GM13976 (cell line): ENCODE results near the gene JAK3.

ENCODE experiments used
- DNase-seq: peaks from one replicate; pipeline ENCODE4 v3.0.0; 2012; ENCODE audit warnings: low spot score
- CTCF ChIP-seq: IDR thresholded peaks from 2 replicates; pipeline ENCODE4 v1.5.1; 2012; ENCODE audit warnings: borderline replicate concordance, mild to moderate bottlenecking; ENCODE audit not compliant: insufficient read depth; ENCODE audit errors: extremely low read depth, missing control alignments, control extremely low read depth
- in situ Hi-C: fragments of 300-500 bp; cut with MboI; formaldehyde crosslinking; loops from one replicate; pipeline ENCODE4 v1.12.0; 2022; ENCODE audit warnings: low sequenced_read_pairs, mixed read lengths, inconsistent platforms; ENCODE audit not compliant: unreplicated experiment

The JAK3 gene

GRCh38 chr19:17796838-17797423, 50.9 kb downstream of the JAK3 start:
- no peak for DNase-seq
- no peak for TF ChIP-seq CTCF
- in situ Hi-C loops, result no loop called here

DNA sequence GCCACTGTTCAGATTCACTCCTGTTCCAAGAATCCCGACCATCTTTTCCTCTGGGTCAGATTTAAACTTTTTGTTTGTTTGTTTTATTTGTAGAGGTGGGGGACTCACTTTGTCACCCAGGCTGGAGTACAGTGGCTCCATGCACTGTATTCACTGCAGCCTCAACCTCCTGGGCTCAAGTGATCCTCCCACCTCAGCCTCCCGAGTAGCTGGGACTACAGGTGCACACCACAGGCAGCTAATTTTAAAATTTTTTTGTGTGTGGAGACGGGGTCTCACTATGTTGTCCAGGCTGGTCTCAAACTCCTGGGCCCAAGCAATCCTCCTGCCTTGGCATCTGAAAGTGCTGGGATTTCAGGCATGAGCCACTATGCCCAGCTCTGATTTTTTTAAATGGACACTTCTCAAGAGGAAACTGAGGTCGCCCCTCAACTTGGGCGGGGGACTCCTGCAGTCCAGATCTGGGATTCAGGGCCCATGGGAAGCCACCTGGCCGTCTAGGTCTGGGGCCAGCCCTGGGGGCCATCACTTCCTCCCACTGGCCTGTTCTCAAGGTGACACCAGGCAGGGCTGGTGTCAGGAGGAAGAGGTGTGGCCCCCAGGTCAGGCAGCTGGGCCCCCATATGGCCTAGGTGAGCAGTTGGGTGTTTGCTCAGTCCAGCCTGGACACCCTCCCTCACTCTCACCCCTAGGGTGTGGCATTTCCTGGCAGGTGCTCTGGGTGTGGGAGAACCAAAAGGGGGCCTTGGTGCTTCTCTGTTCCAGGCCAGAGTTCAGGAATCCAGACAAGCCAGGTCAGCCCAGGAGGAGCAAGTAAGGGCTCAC, 51.6 kb downstream of the JAK3 start:
- DNase-seq, result no peak
- in situ Hi-C loops, result no loop called here
- no peak for TF ChIP-seq CTCF

GRCh38 chr19:17795495-17795856, 52.3 kb downstream of the JAK3 start:
- DNase-seq, result no peak
- in situ Hi-C loops, result no loop called here
- no peak for TF ChIP-seq CTCF

DNA sequence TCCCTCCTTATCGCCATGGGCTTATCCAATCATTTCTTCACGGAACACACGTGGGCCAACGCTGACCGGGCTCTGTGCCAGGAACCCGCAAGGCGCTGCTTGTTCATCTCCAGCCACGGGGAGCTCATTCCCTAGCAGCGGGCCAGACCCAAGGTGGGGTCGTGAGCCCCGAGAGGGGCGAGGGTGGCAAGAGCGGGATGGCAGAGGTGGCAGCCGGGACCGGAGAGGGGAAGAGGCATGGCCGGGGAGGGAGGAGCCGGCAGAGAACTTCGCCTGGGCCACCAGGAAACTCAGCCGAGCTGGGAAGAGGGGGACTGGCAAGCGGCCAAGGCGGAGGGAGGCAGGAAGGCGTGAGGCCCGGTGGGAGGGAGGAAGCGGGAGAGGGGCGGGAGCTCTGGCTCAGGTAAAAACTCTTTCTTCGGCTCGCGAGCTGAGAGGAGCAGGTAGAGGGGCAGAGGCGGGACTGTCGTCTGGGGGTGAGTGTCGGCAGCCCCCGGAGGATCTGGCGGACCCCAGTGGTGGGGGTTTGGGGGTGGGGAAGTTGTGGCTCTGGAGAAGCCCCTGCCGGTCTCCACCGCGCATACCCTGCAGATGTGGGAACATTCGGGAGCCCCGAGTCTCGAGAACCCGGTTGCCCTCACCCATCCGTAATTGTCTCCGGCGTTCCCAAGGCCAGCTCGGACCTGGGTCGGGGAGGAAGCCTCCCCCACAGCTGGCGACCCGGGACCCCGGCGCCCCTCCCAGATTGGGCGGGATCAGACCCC, 52.9 kb downstream of the JAK3 start, which contains the start of gene B3GNT3:
Gene B3GNT3, plus strand, starts transcription at position 408 of the 764 bp plus-strand sequence. CDS start 12,670 bp downstream, outside the sequence.
- DNase-seq, result no peak
- in situ Hi-C loops, result no loop called here
- no peak for TF ChIP-seq CTCF

DNA sequence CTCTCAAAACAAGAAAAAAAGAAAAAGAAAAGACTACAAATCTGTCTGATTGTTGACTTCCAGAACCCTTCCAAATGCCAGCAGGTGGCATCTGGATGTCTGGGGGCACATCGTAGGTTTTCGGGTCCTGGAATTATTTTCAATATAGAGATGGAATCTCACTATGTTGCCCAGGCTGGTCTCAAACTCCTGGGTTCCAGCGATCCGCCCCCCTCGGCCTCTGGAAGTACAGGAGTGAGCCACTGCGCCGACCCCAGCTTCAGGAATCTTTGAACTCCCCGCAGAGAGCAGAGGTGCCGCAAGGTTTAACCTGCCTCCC, 53.4 kb downstream of the JAK3 start:
- no peak for DNase-seq
- no peak for TF ChIP-seq CTCF
- in situ Hi-C loops, result no loop called here

DNA sequence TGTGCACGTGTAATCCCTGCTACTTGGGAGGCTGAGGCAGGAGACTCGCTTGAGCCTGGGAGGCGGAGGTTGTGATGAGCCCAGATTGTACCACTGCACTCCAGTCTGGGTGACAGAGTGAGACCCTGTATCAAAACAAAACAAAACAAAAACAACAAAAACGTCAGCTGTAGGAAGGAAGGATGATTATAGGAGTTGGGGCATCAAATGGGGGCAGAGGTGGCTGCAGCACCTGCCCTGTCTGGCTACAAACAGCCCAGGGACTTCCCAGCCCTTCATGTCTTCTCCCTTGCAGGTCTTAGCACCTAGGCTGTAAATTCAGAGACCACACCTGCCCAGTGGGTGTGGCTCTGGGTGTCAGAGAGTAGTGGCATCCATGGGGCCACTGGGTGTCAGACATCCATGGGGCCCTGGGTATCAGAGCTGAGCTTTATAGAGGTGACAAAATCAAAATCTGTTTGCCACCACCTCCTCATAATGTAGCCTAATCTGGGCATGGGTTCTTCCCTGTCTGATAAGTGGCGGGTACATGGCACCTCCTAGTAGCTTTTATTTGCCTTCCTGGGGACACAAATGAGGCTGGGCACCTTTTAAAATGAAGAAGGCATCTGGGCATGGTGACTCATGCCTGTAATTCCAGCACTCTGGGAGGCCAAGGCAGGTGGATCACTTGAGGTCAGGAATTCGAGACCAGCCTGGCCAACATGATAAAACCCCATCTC, 57.6 kb downstream of the JAK3 start:
- TF ChIP-seq CTCF, result no peak
- no peak for DNase-seq
- in situ Hi-C loops, result no loop called here
